DMS114 treated with DMSO at 0.1 percent for 48 hours (cell line): ENCODE results near the gene VPS51.

ENCODE experiments used
- DNase-seq: peaks from one replicate; lab custom pipeline; 2025; ENCODE audit not compliant: unreplicated experiment; lab: John Stamatoyannopoulos, UW

Gene VPS51

GRCh38 chr11:65071907-65072630 lies 23.9 kb upstream of the VPS51 start:
- DNase-seq: no peak

- no peak for DNase-seq
Observed at GRCh38 chr11:65072631-65072966, 23.4 kb upstream of the VPS51 start.

GRCh38 chr11:65077451-65077850 lies 18.6 kb upstream of the VPS51 start:
- peak; percentile 17 for DNase-seq

- peak; percentile 28 for DNase-seq
Observed at GRCh38 chr11:65078151-65078550, 17.9 kb upstream of the VPS51 start.

- DNase-seq: no peak
Observed at GRCh38 chr11:65078786-65079342, 17.1 kb upstream of the VPS51 start.

GRCh38 chr11:65083134-65083833 lies 12.7 kb upstream of the VPS51 start:
- DNase-seq: no peak

GRCh38 chr11:65083834-65084597 lies 12.0 kb upstream of the VPS51 start, which contains the start of the genes CDCA5 and ZFPL1:
CDCA5 (minus strand) TSS chr11:65084040; CDS start chr11:65083978, 62 bp downstream.
ZFPL1 (plus strand) TSS chr11:65084222; CDS start chr11:65084699, 477 bp downstream.
- DNase-seq: peak; percentile 92

- DNase-seq: no peak
Observed at GRCh38 chr11:65084598-65085375, 11.2 kb upstream of the VPS51 start.

- DNase-seq: no peak
Observed at GRCh38 chr11:65085446-65085845, 10.6 kb upstream of the VPS51 start.

- DNase-seq: no peak
Observed at GRCh38 chr11:65086809-65087208, 9.2 kb upstream of the VPS51 start.

GRCh38 chr11:65087216-65087615 lies 8.8 kb upstream of the VPS51 start:
- DNase-seq: no peak

GRCh38 chr11:65087827-65088226 lies 8.2 kb upstream of the VPS51 start:
- DNase-seq: no peak

GRCh38 chr11:65089621-65090020 lies 6.4 kb upstream of the VPS51 start:
- DNase-seq: no peak

- DNase-seq: no peak
Observed at GRCh38 chr11:65090628-65091027, 5.4 kb upstream of the VPS51 start.

- DNase-seq: no peak
Observed at GRCh38 chr11:65095427-65095826, 587 bp upstream of the VPS51 start.

GRCh38 chr11:65096926-65097325 lies 912 bp downstream of the VPS51 start:
- no peak for DNase-seq

- no peak for DNase-seq
Observed at GRCh38 chr11:65100674-65101350, 4.8 kb downstream of the VPS51 start.

- DNase-seq: no peak
Observed at GRCh38 chr11:65102142-65103095, 6.4 kb downstream of the VPS51 start.

GRCh38 chr11:65103476-65103875 lies 7.5 kb downstream of the VPS51 start:
- DNase-seq: no peak
